WTC11 (cell line): Measurements from ENCODE around the gene CTSG. TPM values are rescaled to one million over a fixed set of nuclear protein-coding genes. Genes with fewer than 3 reads are reported as not detected.

Experiments
- ATAC-seq: fragments of 200-7000 bp; cut with Tn5 transposase; 2 replicates; pipeline ENCODE4 v1.10.0; 2021; ENCODE audit warnings: mild to moderate bottlenecking, moderate library complexity
- CTCF ChIA-PET: fragments of 300-600 bp; sonication (Branson Sonifier 250); formaldehyde crosslinking; loops from one replicate; lab custom pipeline; 2021; ENCODE audit warnings: antibody characterized with exemption; lab: Charles Lee
- POLR2A ChIA-PET: fragments of 350-600 bp; sonication (Branson Sonifier 250); formaldehyde crosslinking; loops from one replicate; lab custom pipeline; 2021; ENCODE audit warnings: antibody characterized with exemption; lab: Charles Lee
- DNase-seq: peaks from one replicate; pipeline ENCODE4 v3.0.0; 2021; ENCODE audit warnings: low spot score
- H3K27ac Mint-ChIP-seq: 2 replicates; pipeline ENCODE4 v1.8.0; 2021; ENCODE audit warnings: mixed read lengths
- H3K27me3 Mint-ChIP-seq: 2 replicates; pipeline ENCODE4 v1.8.0; 2021; ENCODE audit warnings: low read depth, mild to moderate bottlenecking, moderate library complexity, mixed read lengths
- H3K36me3 Mint-ChIP-seq: 2 replicates; pipeline ENCODE4 v1.8.0; 2021; ENCODE audit warnings: mixed read lengths
- H3K4me1 Mint-ChIP-seq: 2 replicates; pipeline ENCODE4 v1.8.0; 2022; ENCODE audit warnings: mixed read lengths
- H3K4me3 Mint-ChIP-seq: 2 replicates; pipeline ENCODE4 v1.8.0; 2021; ENCODE audit warnings: mild to moderate bottlenecking, moderate library complexity, mixed read lengths
- H3K9me3 Mint-ChIP-seq: 2 replicates; pipeline ENCODE4 v1.8.0; 2021; ENCODE audit warnings: mixed read lengths
- AR ChIP-seq: fragments of 250-450 bp; sonication (Bioruptor Pico); IDR thresholded peaks from 2 replicates; pipeline ENCODE4 v1.9.0; 2021; ENCODE audit warnings: mild to moderate bottlenecking
- ATF2 ChIP-seq: sonication (generic); formaldehyde crosslinking; IDR thresholded peaks from 2 replicates; pipeline ENCODE4 v1.8.1; 2022; ENCODE audit warnings: low read depth, missing genetic modification reagents, borderline replicate concordance
- CREM ChIP-seq: sonication (generic); formaldehyde crosslinking; IDR thresholded peaks from 2 replicates; pipeline ENCODE4 v1.8.1; 2022; ENCODE audit warnings: mild to moderate bottlenecking, missing genetic modification reagents, moderate library complexity
- CTCF ChIP-seq: fragments of 200-600 bp; IDR thresholded peaks from 2 replicates; pipeline ENCODE4 v1.8.0; 2022; ENCODE audit warnings: antibody characterized with exemption
- E2F5 ChIP-seq: sonication (generic); formaldehyde crosslinking; IDR thresholded peaks from 2 replicates; pipeline ENCODE4 v1.8.1; 2022; ENCODE audit warnings: mild to moderate bottlenecking, moderate library complexity, missing genetic modification reagents
- ERG ChIP-seq: fragments of 250-450 bp; sonication (Bioruptor Pico); IDR thresholded peaks from 2 replicates; pipeline ENCODE4 v1.8.0; 2021; ENCODE audit warnings: mild to moderate bottlenecking
- FOXP4 ChIP-seq: sonication (generic); formaldehyde crosslinking; IDR thresholded peaks from 2 replicates; pipeline ENCODE4 v1.8.0; 2022; ENCODE audit warnings: mild to moderate bottlenecking, missing genetic modification reagents
- HMGXB4 ChIP-seq: sonication (generic); formaldehyde crosslinking; IDR thresholded peaks from 2 replicates; pipeline ENCODE4 v1.8.1; 2023; ENCODE audit warnings: mild to moderate bottlenecking, moderate library complexity, missing genetic modification reagents
- IRF1 ChIP-seq: sonication (generic); formaldehyde crosslinking; IDR thresholded peaks from 2 replicates; pipeline ENCODE4 v1.8.0; 2023; ENCODE audit warnings: missing genetic modification reagents
- IRF2 ChIP-seq: sonication (generic); formaldehyde crosslinking; IDR thresholded peaks from 2 replicates; pipeline ENCODE4 v1.8.0; 2022; ENCODE audit warnings: low read depth, missing genetic modification reagents, borderline replicate concordance
- MXD4 ChIP-seq: fragments of 250-450 bp; sonication (Bioruptor Pico); IDR thresholded peaks from 2 replicates; pipeline ENCODE4 v1.8.0; 2021; ENCODE audit warnings: mild to moderate bottlenecking, moderate library complexity, borderline replicate concordance
- MYBL2 ChIP-seq: sonication (generic); formaldehyde crosslinking; IDR thresholded peaks from 2 replicates; pipeline ENCODE4 v1.8.1; 2023; ENCODE audit warnings: mild to moderate bottlenecking, moderate library complexity, missing genetic modification reagents
- SMAD3 ChIP-seq: sonication (generic); formaldehyde crosslinking; IDR thresholded peaks from 2 replicates; pipeline ENCODE4 v1.8.0; 2022; ENCODE audit warnings: missing genetic modification reagents, mild to moderate bottlenecking, borderline replicate concordance
- SMAD4 ChIP-seq: sonication (generic); formaldehyde crosslinking; IDR thresholded peaks from 2 replicates; pipeline ENCODE4 v1.8.0; 2022; ENCODE audit warnings: mild to moderate bottlenecking, missing genetic modification reagents
- TP53 ChIP-seq: sonication (generic); formaldehyde crosslinking; IDR thresholded peaks from 2 replicates; pipeline ENCODE4 v1.8.1; 2023; ENCODE audit warnings: mild to moderate bottlenecking, missing genetic modification reagents
- ZNF219 ChIP-seq: sonication (generic); formaldehyde crosslinking; IDR thresholded peaks from 2 replicates; pipeline ENCODE4 v1.8.0; 2023; ENCODE audit warnings: missing genetic modification reagents, mild to moderate bottlenecking, borderline replicate concordance
- ZNF232 ChIP-seq: sonication (generic); formaldehyde crosslinking; IDR thresholded peaks from 2 replicates; pipeline ENCODE4 v1.8.0; 2022; ENCODE audit warnings: mild to moderate bottlenecking, missing genetic modification reagents
- ZNF281 ChIP-seq: sonication (generic); formaldehyde crosslinking; IDR thresholded peaks from 2 replicates; pipeline ENCODE4 v1.8.0; 2023; ENCODE audit warnings: mild to moderate bottlenecking, missing genetic modification reagents
- ZNF396 ChIP-seq: fragments of 250-450 bp; sonication (Bioruptor Pico); IDR thresholded peaks from 2 replicates; pipeline ENCODE4 v1.8.0; 2021; ENCODE audit warnings: mild to moderate bottlenecking, moderate library complexity, borderline replicate concordance
- total RNA-seq: library from RNA; stranded (reverse); gene quantifications from 3 replicates; pipeline ENCODE4 v1.2.3, GENCODE V29; 2021

Gene CTSG
- total RNA-seq, 1 experiment from 2014 or later: not detected

GRCh38 chr14:24613747-24614146 lies 37.7 kb upstream of the CTSG start (continued):
- TF ChIP-seq ZNF281 (CRISPR knock-in tag) (no peak), IRF1 (CRISPR knock-in tag) (no peak), AR (CRISPR knock-in tag) (no peak), TP53 (CRISPR knock-in tag) (no peak), ZNF396 (CRISPR knock-in tag) (no peak)

- H3K27ac Mint-ChIP-seq: no peak overlapping the region
- CTCF ChIA-PET: interaction anchor here (0.9 to 1.0 kb wide), 2 partner anchors 8 to 9 kb away, joined by 3 to 4 read pairs; no protein-coding TSS in a partner anchor
- H3K4me3 Mint-ChIP-seq: no peak overlapping the region
- no peak for DNase-seq
- POLR2A ChIA-PET: no interaction called here
- peaks cover 9% of the 10 kb centered on the region for H3K27me3 Mint-ChIP-seq
- H3K36me3 Mint-ChIP-seq: no peaks in the 10 kb centered on the region
- peaks cover 7% of the 10 kb centered on the region for H3K4me1 Mint-ChIP-seq
- peaks cover 16% of the 10 kb centered on the region for H3K9me3 Mint-ChIP-seq
- no peak for ATAC-seq
- TF ChIP-seq IRF2 (no peak), ZNF219 (CRISPR knock-in tag) (no peak), ZNF232 (CRISPR knock-in tag) (no peak), MXD4 (no peak), CREM (CRISPR knock-in tag) (no peak), E2F5 (no peak), FOXP4 (CRISPR knock-in tag) (no peak), SMAD4 (CRISPR knock-in tag) (no peak), ERG (CRISPR knock-in tag) (no peak), HMGXB4 (CRISPR knock-in tag) (no peak), MYBL2 (CRISPR knock-in tag) (no peak), CTCF (no peak), ATF2 (CRISPR knock-in tag) (no peak), SMAD3 (no peak)
These were observed 37.2 kb upstream of the CTSG start for GRCh38 chr14:24613241-24613640.
